ENCODE results near the gene FOS. TPM values are rescaled to one million over a fixed set of nuclear protein-coding genes. Genes with fewer than 3 reads are reported as not detected.

The FOS gene
- total RNA-seq, 2 donors from 2014 or later, result 39.1 to 41.7 TPM

- DNase-seq, result no peak
- H3K4me3 Mint-ChIP-seq, result no peak overlapping the region
- no peaks in the 10 kb centered on the region for H3K36me3 Mint-ChIP-seq (ENCODE audit: insufficient read depth in 2 of 2)
- H3K4me1 Mint-ChIP-seq (ENCODE audit: low read depth), result peaks cover 12% of the 10 kb centered on the region
- ATAC-seq (replicated peaks in 1 of 2), result no peak
- peaks cover 15% of the 10 kb centered on the region for H3K27me3 Mint-ChIP-seq (ENCODE audit: low read depth)
- H3K9me3 Mint-ChIP-seq, result no peaks in the 10 kb centered on the region
- no peak overlapping the region for H3K27ac Mint-ChIP-seq
These were observed 35.9 kb upstream of the FOS start for GRCh38 chr14:75242546-75243273.

- Mint-ChIP-seq H3K27ac (no peak overlapping the region), H3K4me3 (no peak overlapping the region), H3K36me3 (ENCODE audit: insufficient read depth in 2 of 2) (no peaks in the 10 kb centered on the region), H3K9me3 (no peaks in the 10 kb centered on the region), H3K4me1 (ENCODE audit: low read depth) (peaks cover 27% of the 10 kb centered on the region), H3K27me3 (ENCODE audit: low read depth) (peaks cover 15% of the 10 kb centered on the region)
- no peak for DNase-seq
- ATAC-seq (replicated peaks in 1 of 2), result no peak
These were observed 34.5 kb upstream of the FOS start for GRCh38 chr14:75244121-75244520.

- Mint-ChIP-seq H3K9me3 (no peaks in the 10 kb centered on the region), H3K27me3 (ENCODE audit: low read depth) (peaks cover 15% of the 10 kb centered on the region), H3K4me3 (peak overlapping the region; percentile 54 to 75), H3K36me3 (ENCODE audit: insufficient read depth in 2 of 2) (no peaks in the 10 kb centered on the region), H3K27ac (no peak overlapping the region), H3K4me1 (ENCODE audit: low read depth) (peaks cover 45% of the 10 kb centered on the region)
- no peak for DNase-seq
- ATAC-seq (replicated peaks in 1 of 2), result no peak
These were observed 31.9 kb upstream of the FOS start for GRCh38 chr14:75246546-75247285.

- no peaks in the 10 kb centered on the region for H3K9me3 Mint-ChIP-seq
- H3K4me3 Mint-ChIP-seq, result peak overlapping the region; percentile 54 to 75
- peak; percentile 43 to 51 for ATAC-seq (replicated peaks in 1 of 2)
- DNase-seq, result peak; percentile 77 to 86
- peak overlapping the region; percentile 4 for H3K27ac Mint-ChIP-seq
- no peaks in the 10 kb centered on the region for H3K36me3 Mint-ChIP-seq (ENCODE audit: insufficient read depth in 2 of 2)
- peaks cover 18% of the 10 kb centered on the region for H3K27me3 Mint-ChIP-seq (ENCODE audit: low read depth)
- peaks cover 49% of the 10 kb centered on the region for H3K4me1 Mint-ChIP-seq (ENCODE audit: low read depth)
These were observed 31.2 kb upstream of the FOS start for GRCh38 chr14:75247286-75247922.

GRCh38 chr14:75247939-75248338 is 30.7 kb upstream of the FOS start:
- peaks cover 51% of the 10 kb centered on the region for H3K4me1 Mint-ChIP-seq (ENCODE audit: low read depth)
- H3K9me3 Mint-ChIP-seq, result no peaks in the 10 kb centered on the region
- no peak for ATAC-seq (replicated peaks in 1 of 2)
- no peak for DNase-seq
- peak overlapping the region; percentile 54 to 75 for H3K4me3 Mint-ChIP-seq
- peak overlapping the region; percentile 4 for H3K27ac Mint-ChIP-seq
- peaks cover 14% of the 10 kb centered on the region for H3K27me3 Mint-ChIP-seq (ENCODE audit: low read depth)
- no peaks in the 10 kb centered on the region for H3K36me3 Mint-ChIP-seq (ENCODE audit: insufficient read depth in 2 of 2)

- peaks cover 51% of the 10 kb centered on the region for H3K4me1 Mint-ChIP-seq (ENCODE audit: low read depth)
- no peaks in the 10 kb centered on the region for H3K9me3 Mint-ChIP-seq
- ATAC-seq (replicated peaks in 1 of 2) (peak; percentile 92), DNase-seq (peak; percentile 84 to 90)
- peak overlapping the region; percentile 9 for H3K27ac Mint-ChIP-seq
- peaks cover 15% of the 10 kb centered on the region for H3K27me3 Mint-ChIP-seq (ENCODE audit: low read depth)
- H3K36me3 Mint-ChIP-seq (ENCODE audit: insufficient read depth in 2 of 2), result no peaks in the 10 kb centered on the region
- peak overlapping the region; percentile 62 to 76 for H3K4me3 Mint-ChIP-seq
These were observed 29.2 kb upstream of the FOS start for GRCh38 chr14:75249251-75249957.

GRCh38 chr14:75249958-75250336 is 28.7 kb upstream of the FOS start:
- no peak overlapping the region for H3K27ac Mint-ChIP-seq
- peak overlapping the region in 1 of 2 donors; percentile 62 for H3K4me3 Mint-ChIP-seq
- peaks cover 20% of the 10 kb centered on the region for H3K27me3 Mint-ChIP-seq (ENCODE audit: low read depth)
- peaks cover 51% of the 10 kb centered on the region for H3K4me1 Mint-ChIP-seq (ENCODE audit: low read depth)
- no peaks in the 10 kb centered on the region for H3K36me3 Mint-ChIP-seq (ENCODE audit: insufficient read depth in 2 of 2)
- ATAC-seq (replicated peaks in 1 of 2) (no peak), DNase-seq (no peak)
- H3K9me3 Mint-ChIP-seq, result no peaks in the 10 kb centered on the region

- H3K36me3 Mint-ChIP-seq (ENCODE audit: insufficient read depth in 2 of 2), result no peaks in the 10 kb centered on the region
- peaks cover 51% of the 10 kb centered on the region for H3K4me1 Mint-ChIP-seq (ENCODE audit: low read depth)
- H3K4me3 Mint-ChIP-seq, result no peak overlapping the region
- DNase-seq (no peak), ATAC-seq (replicated peaks in 1 of 2) (no peak)
- H3K27ac Mint-ChIP-seq, result no peak overlapping the region
- H3K27me3 Mint-ChIP-seq (ENCODE audit: low read depth), result peaks cover 22% of the 10 kb centered on the region
- no peaks in the 10 kb centered on the region for H3K9me3 Mint-ChIP-seq
These were observed 27.8 kb upstream of the FOS start for GRCh38 chr14:75250800-75251199.

- H3K4me1 Mint-ChIP-seq (ENCODE audit: low read depth), result peaks cover 42% of the 10 kb centered on the region
- H3K36me3 Mint-ChIP-seq (ENCODE audit: insufficient read depth in 2 of 2), result no peaks in the 10 kb centered on the region
- DNase-seq, result no peak
- H3K9me3 Mint-ChIP-seq, result no peaks in the 10 kb centered on the region
- no peak overlapping the region for H3K4me3 Mint-ChIP-seq
- ATAC-seq (replicated peaks in 1 of 2), result no peak
- peaks cover 19% of the 10 kb centered on the region for H3K27me3 Mint-ChIP-seq (ENCODE audit: low read depth)
- no peak overlapping the region for H3K27ac Mint-ChIP-seq
These were observed 26.3 kb upstream of the FOS start for GRCh38 chr14:75252254-75252837.

- Mint-ChIP-seq H3K27ac (no peak overlapping the region), H3K4me1 (ENCODE audit: low read depth) (peaks cover 31% of the 10 kb centered on the region), H3K9me3 (no peaks in the 10 kb centered on the region), H3K36me3 (ENCODE audit: insufficient read depth in 2 of 2) (no peaks in the 10 kb centered on the region), H3K27me3 (ENCODE audit: low read depth) (peaks cover 15% of the 10 kb centered on the region), H3K4me3 (no peak overlapping the region)
- no peak for DNase-seq
- ATAC-seq (replicated peaks in 1 of 2), result no peak
These were observed 24.2 kb upstream of the FOS start for GRCh38 chr14:75254381-75254822.

GRCh38 chr14:75254901-75255584 is 23.6 kb upstream of the FOS start:
- Mint-ChIP-seq H3K4me3 (no peak overlapping the region), H3K9me3 (no peaks in the 10 kb centered on the region), H3K27me3 (ENCODE audit: low read depth) (peaks cover 18% of the 10 kb centered on the region), H3K4me1 (ENCODE audit: low read depth) (peaks cover 32% of the 10 kb centered on the region), H3K36me3 (ENCODE audit: insufficient read depth in 2 of 2) (no peaks in the 10 kb centered on the region), H3K27ac (no peak overlapping the region)
- ATAC-seq (replicated peaks in 1 of 2) (no peak), DNase-seq (no peak)

GRCh38 chr14:75258079-75258802 is 20.4 kb upstream of the FOS start:
- Mint-ChIP-seq H3K4me3 (peak overlapping the region; percentile 88 to 89), H3K27ac (peak overlapping the region; percentile 45), H3K9me3 (no peaks in the 10 kb centered on the region), H3K27me3 (ENCODE audit: low read depth) (peaks cover 16% of the 10 kb centered on the region), H3K36me3 (ENCODE audit: insufficient read depth in 2 of 2) (no peaks in the 10 kb centered on the region), H3K4me1 (ENCODE audit: low read depth) (peaks cover 21% of the 10 kb centered on the region)
- no peak for DNase-seq
- ATAC-seq (replicated peaks in 1 of 2), result no peak

Data from activated T-cell treated with anti-CD3 and anti-CD28 coated beads, Interleukin-2, amount 50 U/mL, for 72 hours (primary cell).